H9 (cell line): ENCODE data around the gene ENOX1. TPM values are rescaled to one million over a fixed set of nuclear protein-coding genes. Genes with fewer than 3 reads are reported as not detected.

Source experiments
- DNase-seq: peaks from one replicate; pipeline ENCODE4 v3.0.0-alpha.2; 2017
- H2AFZ ChIP-seq: one replicate; pipeline ENCODE4 v1.6.1; 2013; ENCODE audit warnings: mild to moderate bottlenecking, low read length, control low read depth, moderate library complexity
- H2AK5ac ChIP-seq: 2 replicates; pipeline ENCODE4 v1.6.1; 2013; ENCODE audit warnings: low read length, control low read depth, mixed read lengths; ENCODE audit not compliant: insufficient read length
- H2BK120ac ChIP-seq: one replicate; pipeline ENCODE4 v1.6.1; 2013; ENCODE audit warnings: low read depth, mild to moderate bottlenecking, low read length, control low read depth, inconsistent platforms; ENCODE audit not compliant: poor library complexity, severe bottlenecking
- H2BK12ac ChIP-seq: 2 replicates; pipeline ENCODE4 v1.6.1; 2013; ENCODE audit warnings: low read length, control low read depth, mixed read lengths, low read depth; ENCODE audit not compliant: insufficient read length
- H2BK15ac ChIP-seq: 2 replicates; pipeline ENCODE4 v1.6.1; 2013; ENCODE audit warnings: low read depth, low read length, control low read depth
- H2BK20ac ChIP-seq: one replicate; pipeline ENCODE4 v1.6.1; 2013; ENCODE audit warnings: low read depth, mild to moderate bottlenecking, low read length, control low read depth, inconsistent platforms; ENCODE audit not compliant: poor library complexity, severe bottlenecking
- H2BK5ac ChIP-seq: 2 replicates; pipeline ENCODE4 v1.6.1; 2013; ENCODE audit warnings: low read length, control low read depth, mixed read lengths; ENCODE audit not compliant: insufficient read length
- H3K14ac ChIP-seq: 2 replicates; pipeline ENCODE4 v1.6.1; 2013; ENCODE audit warnings: low read length, control low read depth; ENCODE audit not compliant: insufficient read depth
- H3K18ac ChIP-seq: 2 replicates; pipeline ENCODE4 v1.6.1; 2013; ENCODE audit warnings: low read depth, mild to moderate bottlenecking, mixed read lengths, low read length, control low read depth; ENCODE audit not compliant: insufficient read length
- H3K23ac ChIP-seq: 2 replicates; pipeline ENCODE4 v1.6.1; 2013; ENCODE audit warnings: low read length, control low read depth, mixed read lengths, low read depth; ENCODE audit not compliant: insufficient read length
- H3K23me2 ChIP-seq: 2 replicates; pipeline ENCODE4 v1.6.1; 2013; ENCODE audit warnings: low read depth, mild to moderate bottlenecking, mixed read lengths, low read length, control low read depth; ENCODE audit not compliant: insufficient read length, poor library complexity, severe bottlenecking
- H3K27ac ChIP-seq: 2 replicates; pipeline ENCODE4 v1.5.1; 2013; ENCODE audit warnings: low read length, control low read depth, mixed read lengths, low read depth; ENCODE audit not compliant: insufficient read length
- H3K27me3 ChIP-seq: 2 replicates; pipeline ENCODE4 v1.6.1; 2013; ENCODE audit warnings: low read length, control low read depth, inconsistent platforms; ENCODE audit not compliant: insufficient read depth
- H3K4ac ChIP-seq: 2 replicates; pipeline ENCODE4 v1.6.1; 2013; ENCODE audit warnings: low read depth, mild to moderate bottlenecking, control low read depth, inconsistent platforms, low read length, moderate library complexity
- H3K4me1 ChIP-seq: 2 replicates; pipeline ENCODE4 v1.6.1; 2013; ENCODE audit warnings: low read length, control low read depth, inconsistent platforms; ENCODE audit not compliant: insufficient read depth
- H3K4me2 ChIP-seq: 2 replicates; pipeline ENCODE4 v1.6.1; 2013; ENCODE audit warnings: low read length, control low read depth, mixed read lengths; ENCODE audit not compliant: insufficient read length, insufficient read depth
- H3K56ac ChIP-seq: 2 replicates; pipeline ENCODE4 v1.6.1; 2013; ENCODE audit warnings: low read depth, mild to moderate bottlenecking, mixed read lengths, low read length, control low read depth; ENCODE audit not compliant: insufficient read length
- H3K79me1 ChIP-seq: 2 replicates; pipeline ENCODE4 v1.6.1; 2013; ENCODE audit warnings: low read depth, mild to moderate bottlenecking, moderate library complexity, low read length, control low read depth, inconsistent platforms; ENCODE audit not compliant: insufficient read depth, poor library complexity, severe bottlenecking
- H3K79me2 ChIP-seq: 2 replicates; pipeline ENCODE4 v1.6.1; 2013; ENCODE audit warnings: low read length, control low read depth, inconsistent platforms; ENCODE audit not compliant: insufficient read depth
- H3K9ac ChIP-seq: 2 replicates; pipeline ENCODE4 v1.6.1; 2013; ENCODE audit warnings: low read length, control low read depth, mixed read lengths; ENCODE audit not compliant: insufficient read length; ENCODE audit errors: extremely low read depth
- H3K9me3 ChIP-seq: one replicate; pipeline ENCODE4 v1.6.1; 2013; ENCODE audit warnings: low read depth, low read length, inconsistent platforms; ENCODE audit not compliant: control insufficient read depth
- H3T11ph ChIP-seq: one replicate; pipeline ENCODE4 v1.6.1; 2013; ENCODE audit warnings: mild to moderate bottlenecking, low read length, control low read depth, inconsistent platforms
- H4K20me1 ChIP-seq: one replicate; pipeline ENCODE4 v1.6.1; 2013; ENCODE audit not compliant: control insufficient read depth, insufficient read length, insufficient read depth
- H4K5ac ChIP-seq: 2 replicates; pipeline ENCODE4 v1.6.1; 2013; ENCODE audit warnings: low read depth, mild to moderate bottlenecking, mixed read lengths, low read length, control low read depth; ENCODE audit not compliant: insufficient read length
- H4K8ac ChIP-seq: replicated peaks from 2 replicates; pipeline ENCODE4 v1.6.1; 2013; ENCODE audit warnings: low read length, control low read depth, mixed read lengths, low read depth; ENCODE audit not compliant: insufficient read length
- H4K91ac ChIP-seq: 2 replicates; pipeline ENCODE4 v1.6.1; 2013; ENCODE audit warnings: low read depth, mild to moderate bottlenecking, moderate library complexity, mixed read lengths, low read length, control low read depth; ENCODE audit not compliant: insufficient read length
- H3K27ac Mint-ChIP-seq, 3 experiments: 2 replicates in 2 of 3; 3 replicates in 1 of 3; pipeline ENCODE4 v1.8.0; 2020 to 2021; ENCODE audit warnings: mixed read lengths in 3 of 3, mild to moderate bottlenecking in 1 of 3, moderate library complexity in 1 of 3
- H3K27me3 Mint-ChIP-seq: 2 replicates; pipeline ENCODE4 v1.8.0; 2021; ENCODE audit warnings: low read depth, mild to moderate bottlenecking, moderate library complexity, mixed read lengths
- H3K36me3 Mint-ChIP-seq, 3 experiments: 2 replicates in 2 of 3; 3 replicates in 1 of 3; pipeline ENCODE4 v1.8.0; 2020 to 2021; ENCODE audit warnings: low read depth in 3 of 3, mixed read lengths in 3 of 3; ENCODE audit not compliant: insufficient read depth in 1 of 3
- H3K4me1 Mint-ChIP-seq, 2 experiments: 2 replicates each; pipeline ENCODE4 v1.8.0; 2020; ENCODE audit warnings: mixed read lengths in 2 of 2
- H3K4me3 Mint-ChIP-seq, 2 experiments: 2 replicates in 1 of 2; 3 replicates in 1 of 2; pipeline ENCODE4 v1.8.0; 2020 to 2021; ENCODE audit warnings: mild to moderate bottlenecking in 2 of 2, mixed read lengths in 2 of 2, moderate library complexity in 1 of 2
- H3K9me3 Mint-ChIP-seq, 2 experiments: 2 replicates in 1 of 2; 3 replicates in 1 of 2; pipeline ENCODE4 v1.8.0; 2020; ENCODE audit warnings: mild to moderate bottlenecking in 2 of 2, mixed read lengths in 2 of 2, moderate library complexity in 1 of 2
- CTCF ChIP-seq: fragments of 200-600 bp; sonication (generic); conservative IDR thresholded peaks from 3 replicates; pipeline ENCODE4 v1.8.0; 2021; ENCODE audit warnings: antibody characterized with exemption, mild to moderate bottlenecking
- WGBS: extraction: QIAGEN DNeasy Blood & Tissue Kit; methylation state at CpG from one replicate; pipeline ENCODE4 v1.1.7; 2013; ENCODE audit warnings: missing lambda C conversion rate, low lambda C conversion rate, mixed read lengths; ENCODE audit not compliant: insufficient read length; ENCODE audit errors: extremely low coverage; 5-methylcytosine and 5-hydroxymethylcytosine counted together
- total RNA-seq: library from RNA; stranded (reverse); gene quantifications from 2 replicates; pipeline ENCODE4 v1.2.1, GENCODE V29; 2021

The ENOX1 gene
- total RNA-seq, 1 experiment from 2014 or later, result 0.24 TPM

GRCh38 chr13:43574605-43575004 is 212.2 kb downstream of the ENOX1 start:
- Histone ChIP-seq H4K20me1 (no peaks in the 10 kb centered on the region), H3K9me3 (no peaks in the 10 kb centered on the region), H3K27me3 (no peaks in the 10 kb centered on the region), H3K27ac (no peak overlapping the region), H3K4ac (no peak overlapping the region), H2BK20ac (no peak overlapping the region), H3K9ac (no peak overlapping the region), H2BK12ac (no peak overlapping the region), H4K8ac (no peak overlapping the region), H3K79me1 (no peaks in the 10 kb centered on the region), H2BK5ac (no peak overlapping the region), H3K14ac (no peak overlapping the region), H3K4me1 (peaks cover 9% of the 10 kb centered on the region; the same call in 1 of the 2 replicates), H3K79me2 (no peaks in the 10 kb centered on the region), H3K4me2 (no peak overlapping the region), H3K56ac (no peak overlapping the region), H2BK120ac (no peak overlapping the region), H3K18ac (no peak overlapping the region), H2AFZ (no peak overlapping the region), H4K91ac (no peak overlapping the region), H2AK5ac (no peak overlapping the region), H4K5ac (no peak overlapping the region), H3K23me2 (no peaks in the 10 kb centered on the region), H2BK15ac (no peak overlapping the region), H3T11ph (no peak overlapping the region), H3K23ac (no peak overlapping the region)
- no peak overlapping the region for H3K27ac Mint-ChIP-seq
- no peaks in the 10 kb centered on the region for H3K36me3 Mint-ChIP-seq
- WGBS, result no CpG with 5 or more reads among the region's 4 CpGs
- no peak overlapping the region for H3K4me3 Mint-ChIP-seq
- DNase-seq, result no peak
- no peaks in the 10 kb centered on the region for H3K27me3 Mint-ChIP-seq
- peaks cover 18 to 20% of the 10 kb centered on the region in 2 experiments for H3K4me1 Mint-ChIP-seq
- TF ChIP-seq CTCF, result no peak
- H3K9me3 Mint-ChIP-seq, result no peaks in the 10 kb centered on the region
